Left renal cortex interstitium (tissue), 4 donors: ENCODE data around the gene TMC8. TPM values are rescaled to one million over a fixed set of nuclear protein-coding genes. Genes with fewer than 3 reads are reported as not detected.
A peak's percentile ranks its signal among the peaks of the same experiment; 100 is the strongest.

Experiments used
- DNase-seq, 4 donors: peaks; one replicate each; pipeline ENCODE4 v3.0.0-alpha.2; 2013; ENCODE audit warnings: low read depth in 4 of 4, low spot score in 2 of 4, missing footprints in 1 of 4
- polyA plus RNA-seq, 4 donors: library from polyadenylated mRNA; unstranded; fragments of 120-200 nt; gene quantifications; one replicate each; pipeline ENCODE4 v1.2.1, GENCODE V29; 2013; ENCODE audit not compliant: insufficient read length in 4 of 4

The TMC8 gene
- polyA plus RNA-seq, 4 donors, result 1.3 to 3.1 (median 2.4) TPM

DNA sequence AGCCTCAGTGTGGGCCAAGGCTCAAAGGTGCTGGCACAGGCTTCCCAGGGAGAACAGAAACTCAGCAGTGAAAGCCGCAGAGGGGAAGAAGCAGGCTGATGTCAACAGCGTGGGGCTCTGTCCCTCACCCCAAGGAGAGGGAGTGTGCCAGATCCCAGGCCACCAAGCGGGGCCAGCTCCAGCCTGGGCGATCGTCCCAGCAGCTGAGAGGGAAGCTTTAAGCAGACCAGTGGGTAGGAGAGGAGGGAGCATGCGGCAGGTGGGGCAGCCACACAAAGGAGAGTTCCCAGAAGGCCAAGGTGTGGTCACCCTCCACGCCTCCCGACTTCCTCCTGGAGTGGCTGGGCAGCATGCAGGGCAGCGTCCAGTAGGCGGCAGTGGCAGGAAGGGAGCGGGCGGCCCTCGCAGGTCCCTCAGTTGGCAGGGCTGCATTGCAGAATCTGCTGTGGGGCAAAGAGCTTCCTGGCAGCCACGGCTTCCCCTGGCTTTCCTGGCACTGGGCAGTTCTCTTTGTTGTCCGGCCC, 43.8 kb downstream of the TMC8 start:
- no peak for DNase-seq

DNA sequence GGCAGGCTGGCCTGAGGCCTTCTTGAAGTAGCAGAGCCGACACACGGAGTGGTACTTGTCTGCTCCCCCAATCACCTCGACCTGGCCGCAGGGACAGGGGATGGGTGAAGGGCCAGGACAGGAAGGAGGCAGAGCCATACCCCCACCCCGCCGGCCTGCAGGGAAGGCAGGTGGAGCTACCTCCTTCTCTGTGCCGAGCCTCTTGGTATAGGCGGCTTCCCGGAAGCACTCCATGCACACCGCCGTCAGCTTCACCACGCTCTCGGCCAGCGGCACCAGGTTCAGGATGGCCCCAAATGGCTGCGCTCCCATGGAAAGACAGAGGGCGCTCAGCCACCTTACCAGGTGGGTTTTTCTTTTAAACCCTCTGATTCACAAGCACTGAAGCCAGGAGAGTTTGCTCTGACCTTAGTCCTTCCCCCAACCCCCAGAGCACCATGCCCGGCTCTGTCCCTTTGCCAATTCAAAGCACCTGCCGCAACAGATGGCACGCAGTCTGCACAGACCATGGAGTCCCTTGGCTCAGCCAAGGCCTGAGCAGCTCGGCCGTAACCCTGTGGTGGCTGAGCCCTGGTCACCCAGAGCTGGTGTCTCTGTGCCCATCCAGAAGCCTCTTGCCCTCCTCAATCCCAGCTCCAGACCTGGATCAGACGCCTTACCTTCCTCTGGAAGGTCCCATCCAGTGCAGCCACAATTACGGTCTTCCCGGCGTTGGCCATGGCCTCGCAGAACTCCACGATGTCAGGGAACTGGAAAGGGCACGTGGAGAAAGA, 44.5 kb downstream of the TMC8 start:
- no peak for DNase-seq

DNA sequence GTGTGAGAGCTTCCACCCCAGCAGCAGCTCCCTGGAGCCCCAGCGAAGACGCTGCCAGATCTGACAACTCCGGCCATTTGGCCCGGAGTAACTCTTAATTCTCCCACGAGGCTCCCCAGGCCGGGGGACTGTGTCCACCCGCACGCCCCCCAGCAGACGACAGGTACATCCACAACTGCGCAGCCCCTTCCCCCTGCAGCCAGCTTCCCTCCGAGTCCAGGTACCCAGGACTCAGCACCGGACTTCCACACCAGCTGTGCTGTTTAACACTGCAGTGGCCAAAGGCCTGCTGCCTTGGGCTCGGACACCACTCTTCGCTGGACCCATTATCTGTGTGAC, 45.0 kb downstream of the TMC8 start:
- no peak for DNase-seq

DNA sequence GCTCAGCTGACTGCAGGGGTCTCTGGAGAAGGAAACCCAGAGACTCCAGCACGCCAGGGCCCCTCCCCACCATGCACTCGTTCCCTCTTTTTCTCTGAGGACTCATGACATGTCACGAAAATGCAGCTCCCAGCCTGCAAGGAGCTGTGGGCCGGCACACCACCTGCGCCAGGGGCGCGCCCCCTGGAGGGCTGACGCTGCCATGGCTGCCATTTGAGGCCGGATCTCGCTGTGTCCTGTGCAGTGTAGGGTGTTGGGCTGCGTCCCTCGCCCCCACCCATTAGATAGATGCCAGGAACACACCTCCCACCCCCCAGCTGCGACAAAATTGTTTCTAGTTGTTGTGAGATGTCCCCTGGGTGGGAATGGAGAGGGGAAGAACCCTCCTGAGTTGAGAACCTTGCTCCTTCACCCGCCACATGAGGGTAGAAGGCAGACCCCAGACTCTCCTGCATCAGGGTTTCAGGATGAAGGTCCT, 46.0 kb downstream of the TMC8 start:
- DNase-seq, result no peak

DNA sequence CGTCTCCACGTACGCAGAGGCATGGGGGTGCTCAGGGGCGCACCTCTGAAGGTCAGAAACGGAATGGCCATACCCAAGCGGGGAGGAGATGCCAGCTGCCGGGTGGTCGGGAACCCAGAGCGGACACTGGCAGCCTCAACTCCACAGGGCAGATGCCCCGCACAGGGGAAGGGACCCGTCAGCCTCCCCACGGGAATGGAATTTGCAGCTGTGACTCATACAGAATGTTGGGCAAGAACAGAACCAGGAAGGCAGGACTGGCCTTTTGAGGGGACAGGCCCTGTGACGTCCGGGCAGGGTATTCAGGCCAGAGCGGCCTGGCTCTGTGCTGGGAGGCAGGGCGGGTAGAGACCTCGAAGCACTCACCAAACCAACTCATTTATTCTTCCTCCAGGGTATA, 48.8 kb downstream of the TMC8 start:
- no peak for DNase-seq

DNA sequence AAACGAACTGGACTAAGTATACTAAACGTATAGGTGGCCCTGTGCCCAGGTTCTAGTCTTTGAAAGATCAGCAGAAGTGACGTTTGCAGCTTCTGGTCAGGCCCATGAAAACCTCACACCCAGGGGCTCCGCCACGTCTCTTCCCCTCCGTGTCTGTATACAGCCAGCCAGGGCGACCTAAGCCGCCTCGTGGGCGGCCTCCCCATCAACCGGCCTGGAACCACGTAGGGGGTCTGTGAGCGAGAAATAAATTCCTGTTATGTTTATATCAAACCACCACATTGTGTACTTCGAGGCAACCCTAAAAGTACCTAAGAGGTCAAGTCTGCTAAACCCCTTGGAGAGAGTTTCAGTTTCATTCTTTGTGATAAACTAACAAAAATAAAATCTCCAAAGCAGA, 49.5 kb downstream of the TMC8 start:
- DNase-seq, result no peak

DNA sequence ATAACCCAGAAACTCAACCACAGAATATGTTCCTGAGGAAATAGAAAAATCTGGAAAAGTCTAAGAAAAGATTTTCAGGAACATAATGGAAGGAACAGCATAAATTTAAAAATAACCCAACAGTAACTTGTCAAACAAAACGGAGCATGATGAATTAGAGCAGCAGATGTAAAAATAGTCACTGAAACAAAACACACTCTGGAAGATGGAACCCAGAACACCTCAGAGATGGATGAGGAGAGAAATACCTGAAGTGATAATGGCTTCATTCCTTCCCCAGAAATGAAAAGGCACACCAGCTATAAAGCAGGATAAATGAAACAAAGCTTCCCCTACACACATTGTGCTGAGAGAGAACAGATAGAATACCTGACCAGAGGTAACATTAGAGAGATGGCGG, 49.9 kb downstream of the TMC8 start:
- no peak for DNase-seq

DNA sequence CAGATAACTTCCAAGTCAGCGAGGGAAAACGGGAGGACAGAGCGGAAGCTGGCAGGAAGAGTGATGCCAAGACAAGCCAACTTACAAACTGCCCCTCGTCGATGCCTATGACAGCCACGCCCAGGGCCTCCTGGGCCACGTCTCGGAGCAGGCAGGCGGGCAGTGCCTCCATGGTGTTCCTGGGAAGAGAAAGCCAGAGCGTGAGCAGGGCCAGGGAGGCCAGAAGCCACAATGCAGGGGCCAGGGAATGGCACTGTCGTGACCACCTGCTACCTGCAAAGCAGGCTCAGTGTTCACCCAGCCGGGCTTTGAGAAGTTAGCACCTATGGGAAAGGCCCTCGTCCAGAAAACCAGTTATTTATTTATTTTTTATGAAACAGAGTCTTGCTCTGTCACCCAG, 51.9 kb downstream of the TMC8 start:
- no peak for DNase-seq

DNA sequence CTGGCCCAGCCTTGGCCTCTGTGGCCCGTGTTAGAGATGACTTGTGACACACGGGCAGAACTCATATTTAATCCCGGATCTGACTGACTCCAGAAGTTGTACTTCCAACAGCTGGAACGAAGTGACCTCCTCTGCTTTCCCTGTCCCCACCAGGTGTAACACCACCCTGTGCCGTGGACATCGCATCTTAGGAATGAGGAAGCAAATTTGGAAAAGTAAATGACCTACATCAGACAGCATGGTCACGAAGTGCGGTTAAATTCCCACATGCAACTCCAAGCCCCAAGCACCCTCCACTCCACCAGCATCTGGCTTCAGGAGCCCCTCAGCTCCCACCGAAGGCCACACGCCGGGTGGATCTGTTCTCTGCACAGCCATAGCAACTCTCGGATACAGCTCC, 53.3 kb downstream of the TMC8 start:
- no peak for DNase-seq

DNA sequence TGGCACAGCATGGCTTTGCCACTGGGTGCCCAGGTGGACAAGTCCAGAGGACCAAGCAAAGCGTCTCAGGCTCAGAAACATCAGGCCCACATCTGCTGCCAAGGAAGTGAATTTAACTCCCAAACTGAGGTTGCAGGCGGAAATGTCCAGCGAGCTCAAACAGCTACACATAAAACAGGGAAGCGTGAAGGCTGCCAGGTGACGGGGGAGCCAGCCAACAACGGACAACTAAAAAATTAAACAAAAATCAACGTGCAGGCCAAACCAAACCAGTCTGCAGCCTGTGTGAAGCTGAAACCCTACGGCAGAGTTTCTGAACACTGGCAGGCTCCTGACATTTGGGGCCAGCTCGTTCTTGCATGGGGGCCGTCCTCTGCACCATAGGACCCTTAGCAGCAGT, 53.8 kb downstream of the TMC8 start:
- DNase-seq, result no peak

DNA sequence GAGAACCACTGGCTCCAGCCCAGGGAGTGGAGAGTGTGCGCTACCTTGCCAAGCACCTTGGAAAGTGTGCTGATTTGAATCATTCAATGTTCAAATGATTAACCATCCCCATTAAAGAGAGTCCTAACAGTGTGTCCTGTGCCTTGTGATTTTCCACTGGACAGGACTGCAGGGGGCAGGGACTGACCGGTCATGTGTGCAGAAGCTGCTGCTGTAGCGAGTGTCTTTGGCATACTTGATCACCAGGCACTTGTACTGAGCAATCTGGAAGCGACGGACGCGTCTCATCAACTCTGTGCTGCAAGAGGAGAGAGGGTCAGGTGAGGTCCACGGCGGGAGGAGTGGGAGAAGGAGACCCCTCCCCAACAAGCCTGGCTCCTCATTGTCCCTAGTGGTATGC, 54.3 kb downstream of the TMC8 start:
- no peak for DNase-seq

DNA sequence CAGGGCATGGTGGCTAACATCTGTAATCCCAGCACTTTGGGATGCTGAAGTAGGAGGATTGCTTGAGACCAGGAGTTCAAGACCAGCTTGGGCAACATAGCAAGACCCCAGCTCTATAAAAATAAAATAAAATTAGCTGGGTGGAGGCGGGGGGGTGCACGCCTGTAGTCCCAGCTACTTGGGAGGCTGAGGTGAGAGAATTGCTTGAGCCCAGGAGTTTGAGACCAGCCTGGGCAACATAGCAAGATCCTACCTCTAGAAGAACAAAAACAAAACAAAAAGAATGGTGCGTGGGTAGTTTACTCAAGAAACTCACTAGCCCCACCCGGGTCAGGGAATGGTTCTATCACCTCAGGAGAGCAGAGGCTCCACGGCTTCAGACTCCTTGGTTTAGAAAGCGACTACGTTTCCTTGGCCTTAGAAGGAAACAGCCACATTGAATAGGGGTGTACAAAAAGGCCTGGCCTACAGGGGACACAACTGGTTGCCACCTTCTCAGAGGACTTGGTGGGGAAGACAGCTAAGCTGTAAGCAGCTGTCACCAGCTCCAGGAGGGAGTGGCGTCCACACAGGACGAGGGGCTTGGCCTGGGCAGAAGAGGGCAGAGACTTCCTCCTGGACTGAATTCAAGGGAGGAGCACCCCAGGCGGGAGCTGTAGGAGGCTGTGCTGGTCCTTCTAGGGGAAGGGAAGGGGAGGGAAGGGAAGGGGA, 55.6 kb downstream of the TMC8 start:
- DNase-seq, result no peak

DNA sequence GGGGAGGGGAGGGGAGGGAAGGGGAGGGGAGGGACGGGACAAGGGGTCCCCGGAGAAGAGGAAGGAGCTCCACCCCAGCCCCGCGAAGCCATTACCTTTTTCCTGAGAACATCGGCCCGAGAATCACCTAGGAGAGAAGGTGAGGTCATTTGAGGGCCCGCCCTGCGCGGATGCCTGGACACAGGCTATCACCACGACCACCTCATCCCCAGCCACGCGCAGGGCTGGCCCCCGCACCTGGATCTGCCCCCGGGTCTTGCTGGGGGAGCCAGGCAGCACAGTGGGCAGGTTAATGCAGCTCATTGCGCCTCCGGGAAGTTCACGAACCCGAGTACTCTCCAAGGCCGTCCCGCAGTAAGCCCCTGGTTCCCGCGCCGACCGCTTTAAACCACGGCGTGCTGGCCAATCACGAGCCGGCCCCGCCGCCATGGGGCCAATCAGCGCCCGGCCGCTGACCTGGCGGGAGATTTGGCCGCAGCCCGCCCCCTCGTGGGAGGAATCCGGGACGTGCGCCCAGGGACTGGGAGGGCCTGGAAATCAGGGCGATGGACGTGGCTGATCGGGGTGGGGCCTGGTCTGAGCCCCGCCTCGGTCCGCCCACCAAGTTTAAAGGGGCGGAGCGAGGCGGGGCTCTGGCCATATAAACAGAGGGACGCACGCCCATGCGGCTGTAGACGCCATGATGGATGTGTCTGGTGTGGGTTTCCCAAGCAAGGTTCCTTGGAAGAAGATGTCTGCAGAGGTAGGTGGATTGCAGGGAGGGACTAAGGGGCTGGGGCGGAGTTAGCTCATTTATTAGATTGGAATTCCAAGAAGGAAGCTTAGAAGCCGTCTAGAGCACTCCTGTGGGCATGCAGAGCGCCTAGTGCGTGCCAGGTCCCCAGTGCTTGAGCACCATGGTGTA, 56.4 kb downstream of the TMC8 start, which contains the start of the genes AFMID and TK1:
AFMID (plus strand) TSS at position 671 of the 904 bp plus-strand sequence; CDS start at position 680, 9 bp downstream.
TK1 (minus strand) TSS at position 361 of the 904 bp plus-strand sequence; CDS start at position 303, 58 bp downstream.
- peak; percentile 80 to 94 (median 91) for DNase-seq

Other genes with a start within 250 kb of the TMC8 start
- 10 to 100 TPM; 11.6 to 19.0 (median 15.1) TPM for gene TNRC6C, start 172.1 kb upstream of the TMC8 start, polyA plus RNA-seq
- 10 to 100 TPM; 19.1 to 43.3 (median 35.7) TPM for gene TMC6, start 2.0 kb upstream of the TMC8 start, polyA plus RNA-seq
- under 1 TPM in 3 of 4 donors, not detected in 1; 0.16 to 0.71 (median 0.38) TPM for gene C17orf99, start 15.6 kb downstream of the TMC8 start, polyA plus RNA-seq
- gene SYNGR2, start 37.8 kb downstream of the TMC8 start, polyA plus RNA-seq, result 10 to 100 TPM; 59.7 to 79.1 (median 68.8) TPM
- 10 to 100 TPM; 22.6 to 40.6 (median 32.4) TPM for gene TK1, start 56.3 kb downstream of the TMC8 start, polyA plus RNA-seq
- gene AFMID, start 56.6 kb downstream of the TMC8 start, polyA plus RNA-seq, result 10 to 100 TPM; 57.0 to 82.0 (median 68.6) TPM
- 10 to 100 TPM; 23.0 to 34.9 (median 30.6) TPM for gene BIRC5, start 83.5 kb downstream of the TMC8 start, polyA plus RNA-seq
- not detected for gene TMEM235, start 100.9 kb downstream of the TMC8 start, polyA plus RNA-seq
- gene SOCS3, start 229.3 kb downstream of the TMC8 start, polyA plus RNA-seq, result 10 to 100 TPM in 2 of 4 donors, 1 to 10 TPM in 2; 6.9 to 43.3 (median 8.7) TPM
- 10 to 100 TPM; 37.9 to 57.7 (median 45.3) TPM for gene PGS1, start 247.9 kb downstream of the TMC8 start, polyA plus RNA-seq